Measurements from ENCODE around the gene LOC128125822.

GRCh38 chr6:63530182-63530581, 42.1 kb upstream of the LOC128125822 start:
- no peak for TF ChIP-seq POLR2A (IDR thresholded peaks at IDR 0.05; ENCODE audit: low read depth, low read length)
- TF ChIP-seq EP300 (IDR thresholded peaks at IDR 0.05; ENCODE audit: borderline replicate concordance in 1 of 2, control insufficient read depth in 1 of 2, low read depth in 2 of 2, low read length in 2 of 2): no peak
- no peak for TF ChIP-seq REST (IDR thresholded peaks at IDR 0.05; ENCODE audit: low read depth, low read length)
- no peak for TF ChIP-seq SMC3 (IDR thresholded peaks at IDR 0.05; ENCODE audit: borderline replicate concordance, low read length)
- no peak for TF ChIP-seq SIN3A (IDR thresholded peaks at IDR 0.05; ENCODE audit: low read depth, low read length)
- no peak for TF ChIP-seq ETV6 (conservative IDR thresholded peaks at IDR 0.05 in 1 of 2, IDR thresholded peaks at IDR 0.05 in 1 of 2; ENCODE audit: borderline replicate concordance in 1 of 2, low read depth in 1 of 2)
- no peak for TF ChIP-seq POLR2AphosphoS5 (IDR thresholded peaks at IDR 0.05; ENCODE audit: low read length)
- TF ChIP-seq CTCF (IDR thresholded peaks at IDR 0.05 in 2 of 3, conservative IDR thresholded peaks at IDR 0.05 in 1 of 3; ENCODE audit: control insufficient read depth in 2 of 3, extremely low read depth in 1 of 3, insufficient read depth in 1 of 3, low read depth in 3 of 3, low read length in 3 of 3): no peak
- TF ChIP-seq ESRRA (IDR thresholded peaks at IDR 0.05; ENCODE audit: low read length): no peak
- no peak for TF ChIP-seq ZBTB33 (IDR thresholded peaks at IDR 0.05)
- TF ChIP-seq USF2 (IDR thresholded peaks at IDR 0.05; ENCODE audit: borderline replicate concordance, low read depth, low read length): no peak
- TF ChIP-seq BRCA1 (IDR thresholded peaks at IDR 0.05; ENCODE audit: low read depth, low read length): no peak
- no peak for TF ChIP-seq ZSCAN29 (IDR thresholded peaks at IDR 0.05)

Data from GM12878 (cell line).